Prostate gland (tissue), 2 donors: ENCODE measurements around the gene IGFBP7.
A peak's percentile ranks its signal among the peaks of the same experiment; 100 is the strongest.

ENCODE experiments used
- POLR2A ChIP-seq: fragments of 450-650 bp; IDR thresholded peaks from one replicate; pipeline ENCODE4 v1.6.1; 2016; ENCODE audit warnings: antibody characterized with exemption, mild to moderate bottlenecking
- POLR2AphosphoS5 ChIP-seq: sonication (generic); formaldehyde crosslinking; IDR thresholded peaks from one replicate; pipeline ENCODE4 v1.6.1; 2017; ENCODE audit warnings: antibody characterized with exemption
- TF ChIP-seq, protein P1 (sequence below), 4 experiments: fragments of 200-600 bp in 2 of 4; fragments of 450-650 bp in 2 of 4; sonication (generic) in 2 of 4; IDR thresholded peaks; 1 replicate in 3 of 4; 2 replicates in 1 of 4; pipeline ENCODE4 v1.5.1; 2016 to 2019; ENCODE audit warnings: antibody characterized with exemption in 4 of 4, mild to moderate bottlenecking in 2 of 4, moderate library complexity in 2 of 4

- TF ChIP-seq, protein P1, sequence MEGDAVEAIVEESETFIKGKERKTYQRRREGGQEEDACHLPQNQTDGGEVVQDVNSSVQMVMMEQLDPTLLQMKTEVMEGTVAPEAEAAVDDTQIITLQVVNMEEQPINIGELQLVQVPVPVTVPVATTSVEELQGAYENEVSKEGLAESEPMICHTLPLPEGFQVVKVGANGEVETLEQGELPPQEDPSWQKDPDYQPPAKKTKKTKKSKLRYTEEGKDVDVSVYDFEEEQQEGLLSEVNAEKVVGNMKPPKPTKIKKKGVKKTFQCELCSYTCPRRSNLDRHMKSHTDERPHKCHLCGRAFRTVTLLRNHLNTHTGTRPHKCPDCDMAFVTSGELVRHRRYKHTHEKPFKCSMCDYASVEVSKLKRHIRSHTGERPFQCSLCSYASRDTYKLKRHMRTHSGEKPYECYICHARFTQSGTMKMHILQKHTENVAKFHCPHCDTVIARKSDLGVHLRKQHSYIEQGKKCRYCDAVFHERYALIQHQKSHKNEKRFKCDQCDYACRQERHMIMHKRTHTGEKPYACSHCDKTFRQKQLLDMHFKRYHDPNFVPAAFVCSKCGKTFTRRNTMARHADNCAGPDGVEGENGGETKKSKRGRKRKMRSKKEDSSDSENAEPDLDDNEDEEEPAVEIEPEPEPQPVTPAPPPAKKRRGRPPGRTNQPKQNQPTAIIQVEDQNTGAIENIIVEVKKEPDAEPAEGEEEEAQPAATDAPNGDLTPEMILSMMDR (IDR thresholded peaks at IDR 0.05), result peak; percentile 33 to 72 (median 62)
- TF ChIP-seq POLR2A, result no peak
- TF ChIP-seq POLR2AphosphoS5, result no peak
Measured at GRCh38 chr4:57037982-57038604, 72.1 kb downstream of the IGFBP7 start.
